Fibroblast of mammary gland (primary cell): Measurements from ENCODE around the gene S100A9.

Experiments used
- DNase-seq: peaks from one replicate; pipeline ENCODE4 v3.0.0-alpha.2; 2010; ENCODE audit warnings: low read depth
- H3K4me3 ChIP-seq: 2 replicates; pipeline ENCODE4 v1.5.1; 2011; ENCODE audit warnings: low read depth, mild to moderate bottlenecking, low read length, moderate library complexity; ENCODE audit not compliant: control insufficient read depth
- CTCF ChIP-seq: conservative IDR thresholded peaks from 2 replicates; pipeline ENCODE4 v1.5.1; 2011; ENCODE audit warnings: low read depth, low read length, inconsistent platforms; ENCODE audit not compliant: control insufficient read depth, insufficient read depth

S100A9 gene

GRCh38 chr1:153368495-153368894, 10.8 kb downstream of the S100A9 start:
- TF ChIP-seq CTCF = no peak
- H3K4me3 ChIP-seq = no peak overlapping the region

GRCh38 chr1:153370146-153370545, 12.5 kb downstream of the S100A9 start:
- no peak for TF ChIP-seq CTCF
- DNase-seq = no peak
- no peak overlapping the region for H3K4me3 ChIP-seq

More at GRCh38 chr1:153368495-153368894, 10.8 kb downstream of the S100A9 start:
- no peak for DNase-seq

- H3K4me3 ChIP-seq = no peak overlapping the region
- no peak for TF ChIP-seq CTCF
- no peak for DNase-seq
Observed at GRCh38 chr1:153371231-153371630, 13.6 kb downstream of the S100A9 start.

- DNase-seq = no peak
- no peak for TF ChIP-seq CTCF
- H3K4me3 ChIP-seq = no peak overlapping the region
Observed at GRCh38 chr1:153372571-153372970, 14.9 kb downstream of the S100A9 start.

- no peak overlapping the region for H3K4me3 ChIP-seq
- DNase-seq = no peak
- no peak for TF ChIP-seq CTCF
Observed at GRCh38 chr1:153374071-153374470, 16.4 kb downstream of the S100A9 start.

- no peak within 1 kb of the TSS for H3K4me3 ChIP-seq
- peak; percentile 89 for DNase-seq
- no peak for TF ChIP-seq CTCF
Observed at GRCh38 chr1:153375511-153375910, 17.9 kb downstream of the S100A9 start, which contains the start of gene S100A12. S100A12 (minus strand) TSS chr1:153375621; CDS start chr1:153374592, 1,029 bp downstream.

GRCh38 chr1:153379591-153379990, 21.9 kb downstream of the S100A9 start:
- no peak for DNase-seq
- TF ChIP-seq CTCF = no peak
- H3K4me3 ChIP-seq = no peak overlapping the region
